Testis (tissue), 2 donors: ENCODE results near the gene TMEM255B.

Experiments used
- CTCF ChIP-seq, 3 experiments: fragments of 450-650 bp in 2 of 3; fragments of 200-600 bp in 1 of 3; sonication (generic) in 1 of 3; IDR thresholded peaks; one replicate each; pipeline ENCODE4 v1.5.1; 2016 to 2019; ENCODE audit warnings: antibody characterized with exemption in 3 of 3, mild to moderate bottlenecking in 2 of 3, moderate library complexity in 1 of 3
- POLR2A ChIP-seq: fragments of 450-650 bp; IDR thresholded peaks from one replicate; pipeline ENCODE4 v1.6.1; 2017; ENCODE audit warnings: antibody characterized with exemption, mild to moderate bottlenecking, moderate library complexity

GRCh38 chr13:113791761-113792160 is 32.7 kb downstream of the TMEM255B start:
- TF ChIP-seq POLR2A = no peak
- no peak for TF ChIP-seq CTCF (IDR thresholded peaks at IDR 0.05)
